Fibroblast of pulmonary artery (primary cell): Measurements from ENCODE around the gene CNGB1.
A peak's percentile ranks its signal among the peaks of the same experiment; 100 is the strongest.
"Not testable (repeated sequence)": the region's sequence is repeated elsewhere in the genome, so short reads cannot be mapped to it uniquely, and the experiment has no call there.

Experiments used
- DNase-seq: peaks from one replicate; pipeline ENCODE4 v3.0.0-alpha.2; 2010; ENCODE audit warnings: low read depth
- H3K4me3 ChIP-seq: replicated peaks from 2 replicates; pipeline ENCODE4 v1.5.1; 2011; ENCODE audit warnings: low read depth, mild to moderate bottlenecking, control low read depth, low read length, moderate library complexity
- TF ChIP-seq, protein P1 (sequence below): IDR thresholded peaks from 2 replicates; pipeline ENCODE4 v1.5.1; 2011; ENCODE audit warnings: mild to moderate bottlenecking, control low read depth, low read length, inconsistent platforms; ENCODE audit errors: missing control alignments

CNGB1 gene

DNA sequence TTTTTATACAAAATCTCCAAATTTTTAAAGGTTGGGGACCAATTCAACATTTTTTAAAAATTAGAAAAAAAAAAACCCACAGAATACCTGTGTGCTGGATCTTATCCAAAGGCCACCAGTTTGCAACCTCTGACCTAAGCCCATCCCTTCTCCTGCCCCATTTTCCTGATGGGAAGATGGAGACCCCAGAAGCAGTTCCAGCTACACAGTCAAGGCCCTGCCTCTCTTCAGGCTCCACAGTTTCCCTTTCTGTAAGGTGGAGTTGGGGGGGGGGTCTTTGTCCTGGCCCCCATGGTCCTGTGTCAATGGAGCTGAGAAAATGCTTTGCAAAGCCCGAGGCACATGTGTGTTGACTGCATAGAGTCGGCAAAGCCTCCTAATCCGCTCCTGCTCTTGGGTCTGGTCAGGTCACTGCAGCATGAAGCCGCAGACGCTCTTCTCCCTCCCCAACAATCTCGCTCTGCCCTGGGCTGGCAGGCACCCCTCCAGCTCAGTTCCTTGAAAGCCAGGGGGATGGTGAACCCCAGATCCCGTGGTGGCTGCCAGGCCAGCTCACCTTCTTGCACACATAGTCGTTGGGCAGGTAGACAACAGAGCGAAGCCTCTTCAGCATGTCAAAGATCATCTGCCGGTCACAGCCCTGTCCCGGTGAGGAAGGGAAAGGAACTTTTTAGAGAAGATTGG is 70.0 kb downstream of the CNGB1 start:
- no peak overlapping the region for H3K4me3 ChIP-seq
- TF ChIP-seq, protein P1, sequence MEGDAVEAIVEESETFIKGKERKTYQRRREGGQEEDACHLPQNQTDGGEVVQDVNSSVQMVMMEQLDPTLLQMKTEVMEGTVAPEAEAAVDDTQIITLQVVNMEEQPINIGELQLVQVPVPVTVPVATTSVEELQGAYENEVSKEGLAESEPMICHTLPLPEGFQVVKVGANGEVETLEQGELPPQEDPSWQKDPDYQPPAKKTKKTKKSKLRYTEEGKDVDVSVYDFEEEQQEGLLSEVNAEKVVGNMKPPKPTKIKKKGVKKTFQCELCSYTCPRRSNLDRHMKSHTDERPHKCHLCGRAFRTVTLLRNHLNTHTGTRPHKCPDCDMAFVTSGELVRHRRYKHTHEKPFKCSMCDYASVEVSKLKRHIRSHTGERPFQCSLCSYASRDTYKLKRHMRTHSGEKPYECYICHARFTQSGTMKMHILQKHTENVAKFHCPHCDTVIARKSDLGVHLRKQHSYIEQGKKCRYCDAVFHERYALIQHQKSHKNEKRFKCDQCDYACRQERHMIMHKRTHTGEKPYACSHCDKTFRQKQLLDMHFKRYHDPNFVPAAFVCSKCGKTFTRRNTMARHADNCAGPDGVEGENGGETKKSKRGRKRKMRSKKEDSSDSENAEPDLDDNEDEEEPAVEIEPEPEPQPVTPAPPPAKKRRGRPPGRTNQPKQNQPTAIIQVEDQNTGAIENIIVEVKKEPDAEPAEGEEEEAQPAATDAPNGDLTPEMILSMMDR: no peak
- no peak for DNase-seq

DNA sequence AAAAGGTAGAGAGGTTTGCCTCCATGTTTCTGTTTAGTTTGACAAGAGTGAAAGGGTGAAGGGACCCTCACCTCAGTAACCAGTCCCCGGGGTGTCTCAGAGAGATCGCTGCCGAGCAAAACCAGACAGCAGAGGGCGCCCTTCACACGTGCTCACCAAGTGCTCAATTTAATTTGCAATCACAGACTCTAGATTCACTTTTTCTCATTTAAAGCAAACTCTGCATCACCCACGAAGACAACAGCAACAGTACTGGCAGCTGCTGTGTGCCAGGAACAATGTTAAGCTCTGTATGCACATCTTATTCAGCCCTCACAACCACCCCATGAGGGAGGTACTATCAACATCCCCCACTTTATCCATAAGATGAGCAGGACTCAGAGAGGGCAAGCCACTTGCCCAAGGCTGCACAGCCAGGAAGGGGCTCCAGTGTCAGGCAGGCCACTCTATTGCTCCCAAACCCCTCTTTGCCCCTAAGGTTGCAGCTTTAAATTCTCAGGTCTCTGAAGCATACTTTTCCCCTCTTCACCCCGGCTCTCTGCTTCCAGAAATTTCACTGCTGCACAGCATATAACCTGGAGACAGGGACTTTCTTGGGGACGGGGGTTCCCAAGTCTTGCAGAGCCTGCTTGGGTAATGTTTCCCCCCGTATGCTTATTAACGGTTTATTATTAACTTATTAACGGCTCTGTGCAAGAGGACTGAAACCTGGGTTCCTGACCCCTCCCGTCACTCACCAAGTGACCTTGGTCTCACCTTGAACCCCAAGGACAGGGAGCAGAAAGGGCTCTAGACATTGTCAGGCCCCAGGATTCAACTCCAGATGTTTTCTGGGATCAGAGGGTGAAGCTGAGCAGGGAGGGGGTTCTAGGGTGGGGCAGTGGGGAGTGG is 70.9 kb downstream of the CNGB1 start:
- TF ChIP-seq, protein P1: peak; percentile 82
- peak; percentile 81 for DNase-seq
- no peak overlapping the region for H3K4me3 ChIP-seq

DNA sequence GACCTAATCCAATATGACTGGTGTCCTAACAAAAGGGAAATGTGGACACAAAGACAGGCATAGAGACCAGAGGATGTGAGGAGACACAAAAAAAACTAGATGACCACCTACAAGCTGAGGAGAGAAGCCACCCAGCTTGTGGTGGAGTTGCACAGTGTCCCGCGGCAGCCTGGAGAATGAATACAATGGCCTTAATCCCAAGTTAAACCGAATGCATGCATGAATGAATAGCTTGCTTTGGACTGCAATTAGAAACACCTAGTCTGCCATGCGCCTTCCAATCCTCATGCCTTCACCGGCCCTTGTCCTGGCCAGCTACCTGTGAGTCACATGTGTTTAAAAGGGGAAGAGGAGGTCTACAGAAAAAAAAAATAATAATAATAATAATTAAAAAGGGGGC is 72.0 kb downstream of the CNGB1 start:
- TF ChIP-seq, protein P1: no peak
- H3K4me3 ChIP-seq: no peak overlapping the region
- DNase-seq: no peak

DNA sequence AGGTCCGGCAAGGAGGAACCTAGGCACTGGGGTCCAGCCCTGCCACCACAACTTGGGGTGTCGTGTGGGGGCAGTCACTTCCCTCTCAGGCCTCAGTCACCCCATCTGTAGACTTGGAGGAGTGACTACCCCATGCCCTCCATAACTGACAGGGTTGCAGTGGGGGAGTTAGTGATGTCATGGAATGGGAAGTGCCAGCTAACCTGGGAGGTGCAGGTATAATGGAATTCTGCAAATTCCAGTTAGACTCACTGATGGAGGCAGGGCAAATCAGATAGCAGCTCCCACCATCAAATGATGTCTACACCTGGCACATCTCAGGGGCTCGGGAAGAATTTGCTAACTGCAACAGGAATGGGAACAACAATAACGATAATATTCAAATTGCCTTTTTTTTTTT is 72.9 kb downstream of the CNGB1 start:
- DNase-seq: no peak
- TF ChIP-seq, protein P1: no peak
- no peak overlapping the region for H3K4me3 ChIP-seq

DNA sequence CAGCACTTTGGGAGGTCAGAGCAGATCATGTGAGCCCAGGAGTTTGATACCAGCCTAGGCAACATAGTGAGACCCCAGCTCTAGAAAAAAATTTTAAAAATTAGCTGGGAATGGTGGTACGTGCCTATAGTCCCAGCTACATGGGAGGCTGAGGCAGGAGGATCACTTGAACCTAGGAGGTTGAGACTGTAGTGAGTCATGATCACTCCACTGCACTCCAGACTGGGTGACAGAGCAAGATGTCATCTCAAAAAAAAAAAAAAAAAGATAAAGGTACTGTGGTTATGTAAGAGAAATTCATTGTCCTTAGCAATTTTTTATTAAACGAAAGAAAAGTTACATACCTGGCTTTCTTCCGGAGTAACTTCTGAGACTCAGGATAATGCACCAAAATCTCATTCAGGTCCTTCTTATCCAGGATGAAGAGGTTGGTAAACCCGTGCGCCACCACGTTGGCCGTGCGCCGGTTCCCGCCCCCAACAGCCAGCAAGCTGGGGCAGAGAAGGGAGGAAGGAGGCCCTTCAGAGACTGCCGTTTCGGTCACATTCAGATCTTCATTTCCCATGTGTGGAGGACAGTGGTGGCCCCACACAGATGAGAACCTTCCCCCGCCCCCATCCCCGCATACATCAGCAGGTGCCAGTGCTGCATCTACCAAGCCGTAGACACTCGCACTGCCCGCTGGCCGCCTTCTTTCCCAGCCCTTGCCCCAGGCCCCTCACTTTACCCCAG is 73.7 kb downstream of the CNGB1 start:
- no peak for DNase-seq
- H3K4me3 ChIP-seq: no peak overlapping the region
- TF ChIP-seq, protein P1: no peak

DNA sequence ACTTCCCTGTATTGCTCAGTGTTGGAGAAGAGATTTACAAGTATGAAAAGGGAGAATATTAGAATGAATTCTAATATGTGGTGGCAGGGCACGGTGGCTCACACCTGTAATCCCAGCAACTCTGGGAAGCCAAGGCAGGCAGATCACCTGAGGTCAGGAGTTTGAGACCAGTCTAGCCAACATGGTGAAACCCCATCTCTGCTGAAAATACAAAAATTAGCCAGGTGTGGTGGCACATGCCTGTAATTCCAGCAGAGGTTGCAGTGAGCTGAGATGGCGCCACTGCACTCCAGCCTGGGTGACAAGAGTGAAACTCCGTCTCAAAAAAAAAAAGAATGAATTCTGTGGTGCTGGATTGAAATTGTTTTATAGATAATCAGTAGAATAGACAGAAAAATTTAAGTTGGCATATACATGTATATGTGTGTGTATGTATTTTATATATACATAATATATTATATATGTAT is 75.8 kb downstream of the CNGB1 start:
- not testable (repeated sequence) for DNase-seq, H3K4me3 ChIP-seq

DNA sequence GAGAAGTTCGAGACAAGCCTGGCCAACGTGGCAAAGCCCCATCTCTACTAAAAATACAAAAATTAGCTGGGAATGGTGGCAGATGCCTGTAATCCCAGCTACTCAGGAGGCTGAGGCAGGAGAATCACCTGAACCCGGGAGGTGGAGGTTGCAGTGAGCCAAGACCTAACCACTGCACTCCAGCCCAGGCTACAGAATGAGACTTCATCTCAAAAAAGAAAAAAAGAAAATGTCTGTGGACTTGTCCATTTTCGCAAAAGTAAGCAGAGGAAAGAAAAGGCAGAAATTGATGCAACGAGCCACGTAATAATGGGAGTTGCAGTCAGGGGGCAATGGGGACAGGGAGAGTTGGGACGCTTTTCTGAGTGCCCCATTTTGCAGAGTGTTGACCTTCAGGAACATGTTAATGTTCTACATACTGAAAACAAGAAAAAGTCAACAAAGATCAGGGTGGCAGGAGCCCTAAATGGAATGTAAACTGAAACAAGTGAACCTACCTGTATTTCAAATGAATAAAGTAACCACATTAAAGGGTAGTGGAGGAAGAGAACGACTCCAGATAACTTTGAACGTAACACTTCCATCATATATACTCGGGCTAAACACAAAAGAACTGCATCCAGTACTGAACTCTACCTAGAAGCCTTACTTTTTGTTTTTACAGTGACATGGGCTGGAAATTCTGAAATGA is 76.4 kb downstream of the CNGB1 start:
- TF ChIP-seq, protein P1: no peak
- DNase-seq: no peak
- H3K4me3 ChIP-seq: no peak overlapping the region
